HEK293 (cell line): Measurements from ENCODE around the gene ESR2.

ENCODE experiments used
- CTCF ChIA-PET: fragments of 350-600 bp; formaldehyde crosslinking; extraction: SDS; loops from one replicate; lab custom pipeline; 2021; ENCODE audit warnings: antibody characterized with exemption; lab: Yijun Ruan, JAX
- POLR2A ChIA-PET: fragments of 300-600 bp; formaldehyde crosslinking; extraction: SDS; loops from one replicate; lab custom pipeline; 2020; ENCODE audit warnings: antibody characterized with exemption, inconsistent platforms; lab: Yijun Ruan, JAX
- H3K27ac ChIP-seq: fragments of 200-500 bp; sonication (Bioruptor generic); 2 replicates; pipeline ENCODE4 v1.5.1; 2014; ENCODE audit warnings: low read depth, low read length, control low read depth, inconsistent platforms; ENCODE audit errors: extremely low read depth
- H3K36me3 ChIP-seq, 2 experiments: fragments of 200-500 bp in 1 of 2; sonication (Bioruptor generic) in 1 of 2; 1 replicate in 1 of 2; 2 replicates in 1 of 2; pipeline ENCODE4 v1.5.1; 2014 to 2017; ENCODE audit warnings: inconsistent platforms in 2 of 2, low read length in 2 of 2; ENCODE audit not compliant: control insufficient read depth in 2 of 2, insufficient read depth in 1 of 2
- H3K4me1 ChIP-seq: fragments of 200-500 bp; sonication (Bioruptor generic); 2 replicates; pipeline ENCODE4 v1.5.1; 2014; ENCODE audit warnings: mild to moderate bottlenecking, low read length, inconsistent platforms; ENCODE audit not compliant: control insufficient read depth, insufficient read depth
- H3K4me3 ChIP-seq: 2 replicates; pipeline ENCODE4 v1.5.1; 2011; ENCODE audit warnings: low read depth, mild to moderate bottlenecking, control low read depth, low read length, moderate library complexity
- H3K9me3 ChIP-seq: fragments of 200-500 bp; sonication (Bioruptor generic); 2 replicates; pipeline ENCODE4 v1.5.1; 2014; ENCODE audit warnings: low read depth, low read length, inconsistent platforms; ENCODE audit not compliant: control insufficient read depth, insufficient read depth
- CTCF ChIP-seq: fragments of 450-650 bp; formaldehyde crosslinking; IDR thresholded peaks from 2 replicates; pipeline ENCODE4 v1.5.1; 2016; ENCODE audit warnings: missing biosample characterization, missing genetic modification characterization
- HOXA7 ChIP-seq: sonication (generic); formaldehyde crosslinking; IDR thresholded peaks from 2 replicates; pipeline ENCODE4 v1.8.1; 2022; ENCODE audit warnings: missing genetic modification reagents, borderline replicate concordance
- KLF7 ChIP-seq: fragments of 450-650 bp; formaldehyde crosslinking; IDR thresholded peaks from 2 replicates; pipeline ENCODE4 v1.5.1; 2016; ENCODE audit warnings: missing biosample characterization, missing genetic modification characterization, borderline replicate concordance
- REST ChIP-seq: fragments of 450-650 bp; formaldehyde crosslinking; IDR thresholded peaks from 2 replicates; pipeline ENCODE4 v1.5.1; 2016; ENCODE audit warnings: missing biosample characterization, missing genetic modification characterization
- ZBTB20 ChIP-seq: fragments of 450-650 bp; formaldehyde crosslinking; IDR thresholded peaks from 2 replicates; pipeline ENCODE4 v1.5.1; 2016; ENCODE audit warnings: missing biosample characterization, missing genetic modification characterization
- ZNF341 ChIP-seq: fragments of 450-650 bp; formaldehyde crosslinking; IDR thresholded peaks from 2 replicates; pipeline ENCODE4; 2016; ENCODE audit warnings: low read depth, missing biosample characterization, missing genetic modification characterization
- ZNF391 ChIP-seq: fragments of 450-650 bp; formaldehyde crosslinking; IDR thresholded peaks from 2 replicates; pipeline ENCODE4 v1.5.1; 2016; ENCODE audit warnings: low read depth, missing biosample characterization, missing genetic modification characterization, borderline replicate concordance
- ZNF518A ChIP-seq: fragments of 450-650 bp; formaldehyde crosslinking; conservative IDR thresholded peaks from 2 replicates; pipeline ENCODE4 v1.5.1; 2016; ENCODE audit warnings: low read depth, missing biosample characterization, missing genetic modification characterization
- ZNF521 ChIP-seq: fragments of 450-650 bp; formaldehyde crosslinking; IDR thresholded peaks from 2 replicates; pipeline ENCODE4 v1.5.1; 2017; ENCODE audit warnings: missing biosample characterization, mild to moderate bottlenecking, missing genetic modification characterization
- ZNF560 ChIP-seq: fragments of 450-650 bp; formaldehyde crosslinking; IDR thresholded peaks from 2 replicates; pipeline ENCODE4 v1.5.1; 2017; ENCODE audit warnings: missing biosample characterization, missing genetic modification characterization, borderline replicate concordance
- ZNF571 ChIP-seq: fragments of 450-650 bp; formaldehyde crosslinking; IDR thresholded peaks from 2 replicates; pipeline ENCODE4 v1.5.0; 2017; ENCODE audit warnings: missing biosample characterization, missing genetic modification characterization
- ZNF654 ChIP-seq: fragments of 450-650 bp; formaldehyde crosslinking; IDR thresholded peaks from 2 replicates; pipeline ENCODE4 v1.5.1; 2016; ENCODE audit warnings: low read depth, missing biosample characterization, missing genetic modification characterization
- ZNF660 ChIP-seq: fragments of 450-650 bp; IDR thresholded peaks from 2 replicates; pipeline ENCODE4 v1.5.1; 2018; ENCODE audit warnings: missing biosample characterization, mild to moderate bottlenecking, missing genetic modification characterization
- ZNF677 ChIP-seq: fragments of 450-650 bp; IDR thresholded peaks from 2 replicates; pipeline ENCODE4 v1.5.0; 2018; ENCODE audit warnings: missing biosample characterization, mild to moderate bottlenecking, missing genetic modification characterization, moderate library complexity
- ZNF701 ChIP-seq: fragments of 450-650 bp; formaldehyde crosslinking; IDR thresholded peaks from 2 replicates; pipeline ENCODE4 v1.5.1; 2016; ENCODE audit warnings: missing biosample characterization, missing genetic modification characterization
- TF ChIP-seq, protein P1 (sequence below): fragments of 450-650 bp; formaldehyde crosslinking; IDR thresholded peaks from 2 replicates; pipeline ENCODE4 v1.5.1; 2016; ENCODE audit warnings: missing biosample characterization, missing genetic modification characterization
- TF ChIP-seq, protein P2 (sequence below): fragments of 450-650 bp; formaldehyde crosslinking; IDR thresholded peaks from 2 replicates; pipeline ENCODE4 v1.5.1; 2017; ENCODE audit warnings: missing biosample characterization, missing genetic modification characterization
- TF ChIP-seq, protein P3 (sequence below): fragments of 450-650 bp; formaldehyde crosslinking; IDR thresholded peaks from 2 replicates; pipeline ENCODE4 v1.5.1; 2016; ENCODE audit warnings: missing biosample characterization, missing genetic modification characterization

The ESR2 gene

DNA sequence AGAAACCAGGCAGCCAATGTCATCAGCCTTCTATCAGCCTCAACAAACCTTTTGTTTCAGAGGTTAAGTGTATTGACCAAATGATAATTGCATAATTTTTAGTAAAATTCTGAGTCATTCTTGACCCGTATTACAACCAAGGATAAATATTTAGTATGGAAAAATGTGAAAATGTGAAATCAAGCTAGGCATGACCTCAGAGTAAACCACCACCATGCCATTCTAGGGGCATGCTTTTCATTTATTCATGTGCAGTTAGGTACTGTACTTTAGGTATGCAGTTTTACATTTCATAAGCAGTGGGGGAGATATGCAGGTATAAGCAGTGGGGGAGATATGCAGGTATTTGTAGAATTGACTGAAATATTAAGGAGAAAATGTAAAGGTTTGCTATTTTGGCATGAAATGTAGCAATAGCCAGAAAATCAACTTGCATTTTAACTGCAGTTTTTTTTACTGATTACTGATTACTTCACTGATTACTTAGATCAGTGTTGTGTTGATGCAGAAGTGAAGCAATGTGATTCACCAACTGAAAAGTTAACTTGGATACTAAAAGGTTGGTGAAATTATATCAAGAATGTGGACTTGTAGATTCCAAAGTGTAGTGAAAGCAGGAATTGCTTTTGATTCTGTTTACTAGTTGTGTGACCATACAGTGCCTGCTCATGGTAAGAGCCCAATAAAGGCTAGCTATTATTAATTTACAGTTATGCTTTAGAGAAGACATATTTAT lies 184.2 kb downstream of the ESR2 start:
- no peaks in the 10 kb centered on the region for H3K9me3 ChIP-seq
- no peak overlapping the region for H3K27ac ChIP-seq
- TF ChIP-seq ZNF571 (no peak), HOXA7 (CRISPR knock-in tag) (no peak), ZBTB20 (tag by site-specific recombination) (no peak)
- TF ChIP-seq, protein P1, sequence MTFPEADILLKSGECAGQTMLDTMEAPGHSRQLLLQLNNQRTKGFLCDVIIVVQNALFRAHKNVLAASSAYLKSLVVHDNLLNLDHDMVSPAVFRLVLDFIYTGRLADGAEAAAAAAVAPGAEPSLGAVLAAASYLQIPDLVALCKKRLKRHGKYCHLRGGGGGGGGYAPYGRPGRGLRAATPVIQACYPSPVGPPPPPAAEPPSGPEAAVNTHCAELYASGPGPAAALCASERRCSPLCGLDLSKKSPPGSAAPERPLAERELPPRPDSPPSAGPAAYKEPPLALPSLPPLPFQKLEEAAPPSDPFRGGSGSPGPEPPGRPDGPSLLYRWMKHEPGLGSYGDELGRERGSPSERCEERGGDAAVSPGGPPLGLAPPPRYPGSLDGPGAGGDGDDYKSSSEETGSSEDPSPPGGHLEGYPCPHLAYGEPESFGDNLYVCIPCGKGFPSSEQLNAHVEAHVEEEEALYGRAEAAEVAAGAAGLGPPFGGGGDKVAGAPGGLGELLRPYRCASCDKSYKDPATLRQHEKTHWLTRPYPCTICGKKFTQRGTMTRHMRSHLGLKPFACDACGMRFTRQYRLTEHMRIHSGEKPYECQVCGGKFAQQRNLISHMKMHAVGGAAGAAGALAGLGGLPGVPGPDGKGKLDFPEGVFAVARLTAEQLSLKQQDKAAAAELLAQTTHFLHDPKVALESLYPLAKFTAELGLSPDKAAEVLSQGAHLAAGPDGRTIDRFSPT: no peak
- TF ChIP-seq, protein P2, sequence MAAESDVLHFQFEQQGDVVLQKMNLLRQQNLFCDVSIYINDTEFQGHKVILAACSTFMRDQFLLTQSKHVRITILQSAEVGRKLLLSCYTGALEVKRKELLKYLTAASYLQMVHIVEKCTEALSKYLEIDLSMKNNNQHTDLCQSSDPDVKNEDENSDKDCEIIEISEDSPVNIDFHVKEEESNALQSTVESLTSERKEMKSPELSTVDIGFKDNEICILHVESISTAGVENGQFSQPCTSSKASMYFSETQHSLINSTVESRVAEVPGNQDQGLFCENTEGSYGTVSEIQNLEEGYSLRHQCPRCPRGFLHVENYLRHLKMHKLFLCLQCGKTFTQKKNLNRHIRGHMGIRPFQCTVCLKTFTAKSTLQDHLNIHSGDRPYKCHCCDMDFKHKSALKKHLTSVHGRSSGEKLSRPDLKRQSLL (tag by site-specific recombination): no peak
- no peak overlapping the region for H3K4me3 ChIP-seq
- H3K4me1 ChIP-seq: no peaks in the 10 kb centered on the region
- peaks cover 9 to 17% of the 10 kb centered on the region in 2 experiments for H3K36me3 ChIP-seq
- ChIA-PET POLR2A (no interaction called here), CTCF (interaction anchor here (0.7 kb wide), 1 partner anchor 185 kb away, joined by 3 read pairs; no protein-coding TSS in a partner anchor)

DNA sequence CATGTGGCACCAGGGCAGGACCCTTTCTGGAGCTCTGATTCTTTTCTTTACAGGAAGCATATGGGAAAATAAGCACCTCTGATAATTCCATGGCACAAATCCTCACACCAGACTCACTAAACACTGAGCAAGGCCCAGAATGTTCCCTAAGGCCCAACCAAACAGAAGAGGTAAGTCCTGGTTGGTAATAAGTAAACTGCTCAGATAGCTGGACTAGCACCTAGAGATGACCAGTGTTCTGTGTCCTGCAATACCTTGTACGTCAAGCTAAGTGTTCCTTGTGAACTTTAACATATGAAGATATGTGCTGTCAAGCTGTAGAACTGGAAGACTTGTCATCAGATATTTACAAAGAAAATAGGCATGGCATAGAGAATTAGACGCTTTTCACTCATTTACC lies 186.7 kb downstream of the ESR2 start:
- Histone ChIP-seq H3K27ac (no peak overlapping the region), H3K9me3 (no peaks in the 10 kb centered on the region), H3K36me3 (peaks cover 9 to 25% of the 10 kb centered on the region in 2 experiments), H3K4me3 (no peak overlapping the region), H3K4me1 (no peaks in the 10 kb centered on the region)
- TF ChIP-seq, protein P3, sequence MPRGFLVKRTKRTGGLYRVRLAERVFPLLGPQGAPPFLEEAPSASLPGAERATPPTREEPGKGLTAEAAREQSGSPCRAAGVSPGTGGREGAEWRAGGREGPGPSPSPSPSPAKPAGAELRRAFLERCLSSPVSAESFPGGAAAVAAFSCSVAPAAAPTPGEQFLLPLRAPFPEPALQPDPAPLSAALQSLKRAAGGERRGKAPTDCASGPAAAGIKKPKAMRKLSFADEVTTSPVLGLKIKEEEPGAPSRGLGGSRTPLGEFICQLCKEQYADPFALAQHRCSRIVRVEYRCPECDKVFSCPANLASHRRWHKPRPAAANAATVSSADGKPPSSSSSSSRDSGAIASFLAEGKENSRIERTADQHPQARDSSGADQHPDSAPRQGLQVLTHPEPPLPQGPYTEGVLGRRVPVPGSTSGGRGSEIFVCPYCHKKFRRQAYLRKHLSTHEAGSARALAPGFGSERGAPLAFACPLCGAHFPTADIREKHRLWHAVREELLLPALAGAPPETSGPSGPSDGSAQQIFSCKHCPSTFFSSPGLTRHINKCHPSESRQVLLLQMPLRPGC (tag by site-specific recombination): no peak
- TF ChIP-seq REST (no peak), ZNF391 (no peak), ZNF677 (tag by site-specific recombination) (no peak), ZNF560 (no peak), ZNF701 (no peak), ZNF518A (tag by site-specific recombination) (no peak), ZNF660 (tag by site-specific recombination) (no peak), CTCF (tag by site-specific recombination) (no peak), KLF7 (no peak), ZNF654 (no peak), ZNF341 (tag by site-specific recombination) (no peak), ZNF521 (tag by site-specific recombination) (no peak)
- ChIA-PET CTCF (interaction anchor here (0.6 kb wide), 1 partner anchor 307 kb away, joined by 5 read pairs; no protein-coding TSS in a partner anchor), POLR2A (no interaction called here)
